SW480 (cell line): ENCODE data around the gene ERBB2.
"Not testable (repeated sequence)": the region's sequence is repeated elsewhere in the genome, so short reads cannot be mapped to it uniquely, and the experiment has no call there.

Experiments
- DNase-seq: peaks from one replicate; pipeline ENCODE4 v3.0.0-alpha.2; 2016; ENCODE audit warnings: low spot score

Gene ERBB2

DNA sequence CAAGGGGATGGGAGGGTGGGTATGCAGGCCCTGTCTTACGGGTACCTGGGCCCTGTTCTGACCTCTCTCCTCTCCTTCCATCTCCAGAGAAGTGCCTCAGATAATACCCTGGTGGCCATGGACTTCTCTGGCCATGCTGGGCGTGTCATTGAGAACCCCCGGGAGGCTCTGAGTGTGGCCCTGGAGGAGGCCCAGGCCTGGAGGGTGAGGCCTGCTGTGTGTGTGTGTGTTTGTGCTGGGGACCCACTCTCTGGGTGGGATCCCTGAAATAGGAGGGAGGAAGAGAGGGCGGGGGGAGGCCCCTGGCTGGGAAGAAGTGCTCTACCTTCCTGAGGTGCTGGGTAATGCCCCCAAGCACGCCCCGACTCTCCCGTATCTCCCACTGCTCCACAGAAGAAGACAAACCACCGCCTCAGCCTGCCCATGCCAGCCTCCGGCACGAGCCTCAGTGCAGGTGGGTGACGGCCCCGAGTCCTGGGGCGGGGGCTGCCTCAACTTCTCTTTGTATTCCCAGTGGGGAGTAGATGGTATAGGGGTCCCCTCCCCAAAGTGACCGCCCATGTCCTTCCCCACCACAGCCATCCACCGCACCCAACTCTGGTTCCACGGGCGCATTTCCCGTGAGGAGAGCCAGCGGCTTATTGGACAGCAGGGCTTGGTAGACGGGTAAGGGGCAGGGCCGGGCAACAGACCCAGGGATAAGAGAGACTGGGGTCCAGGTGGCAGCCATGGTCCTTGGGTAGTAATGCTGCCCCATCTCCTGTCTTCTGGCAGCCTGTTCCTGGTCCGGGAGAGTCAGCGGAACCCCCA is 45.7 kb downstream of the ERBB2 start:
- DNase-seq = no peak

DNA sequence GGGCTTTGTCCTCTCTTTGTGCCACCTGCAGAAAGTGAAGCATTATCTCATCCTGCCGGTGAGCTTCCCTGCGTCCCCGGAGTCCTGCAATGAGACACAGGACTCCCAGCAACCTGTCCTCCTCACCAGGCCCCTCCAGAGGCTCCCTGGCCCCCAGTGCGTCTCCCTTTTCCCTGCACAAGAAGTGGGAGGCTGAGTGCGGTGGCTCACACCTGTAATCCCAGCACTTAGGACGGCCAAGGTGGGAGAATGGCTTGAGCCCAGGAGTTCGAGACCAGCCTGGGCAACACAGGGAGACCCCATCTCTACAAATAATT is 46.2 kb downstream of the ERBB2 start:
- no peak for DNase-seq

DNA sequence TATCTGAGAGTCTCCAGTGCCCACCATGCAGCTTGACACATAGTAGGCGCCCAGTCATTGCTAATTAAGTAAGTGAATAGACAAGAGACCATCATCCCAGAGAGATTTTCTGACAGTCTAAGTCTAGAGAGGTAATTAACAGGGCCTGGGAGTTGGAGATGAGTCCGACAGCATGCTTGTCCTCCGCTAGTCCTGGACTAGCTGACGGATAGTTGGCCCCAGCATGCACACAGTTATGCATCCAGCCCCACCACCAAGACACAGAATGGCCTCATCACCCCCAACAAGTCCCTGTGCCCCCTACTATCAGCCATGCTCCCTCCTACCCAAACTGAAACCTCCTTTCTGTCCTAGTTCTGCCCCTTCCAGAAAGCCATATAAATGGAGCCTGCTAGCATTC is 47.9 kb downstream of the ERBB2 start:
- no peak for DNase-seq

DNA sequence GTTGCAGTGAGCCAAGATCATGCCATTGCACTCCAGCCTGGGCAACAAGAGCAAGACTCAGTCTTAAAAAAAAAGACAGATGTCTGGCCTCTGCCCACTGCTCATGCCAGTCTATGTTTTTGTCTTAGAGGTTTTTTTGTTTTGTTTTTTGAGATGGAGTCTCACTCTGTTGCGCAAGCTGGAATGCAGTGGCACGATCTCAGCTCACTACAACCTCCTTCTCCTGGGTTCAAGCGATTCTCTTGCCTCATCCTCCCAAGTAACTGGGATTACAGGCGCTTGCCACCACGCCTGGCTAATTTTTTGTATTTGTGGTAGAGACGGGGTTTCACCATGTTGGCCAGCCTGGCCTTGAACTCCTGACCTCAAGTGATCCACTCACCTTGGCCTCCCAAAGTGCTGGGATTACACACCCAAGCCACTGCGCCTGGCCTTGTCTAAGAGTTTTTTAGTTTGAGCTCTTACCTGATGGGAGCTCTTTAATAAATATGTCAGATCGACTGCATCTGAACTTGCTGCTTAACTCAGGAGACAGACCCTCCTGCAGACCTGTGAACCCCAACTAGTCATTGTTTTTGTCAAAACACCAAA is 48.7 kb downstream of the ERBB2 start:
- DNase-seq = not testable (repeated sequence)

DNA sequence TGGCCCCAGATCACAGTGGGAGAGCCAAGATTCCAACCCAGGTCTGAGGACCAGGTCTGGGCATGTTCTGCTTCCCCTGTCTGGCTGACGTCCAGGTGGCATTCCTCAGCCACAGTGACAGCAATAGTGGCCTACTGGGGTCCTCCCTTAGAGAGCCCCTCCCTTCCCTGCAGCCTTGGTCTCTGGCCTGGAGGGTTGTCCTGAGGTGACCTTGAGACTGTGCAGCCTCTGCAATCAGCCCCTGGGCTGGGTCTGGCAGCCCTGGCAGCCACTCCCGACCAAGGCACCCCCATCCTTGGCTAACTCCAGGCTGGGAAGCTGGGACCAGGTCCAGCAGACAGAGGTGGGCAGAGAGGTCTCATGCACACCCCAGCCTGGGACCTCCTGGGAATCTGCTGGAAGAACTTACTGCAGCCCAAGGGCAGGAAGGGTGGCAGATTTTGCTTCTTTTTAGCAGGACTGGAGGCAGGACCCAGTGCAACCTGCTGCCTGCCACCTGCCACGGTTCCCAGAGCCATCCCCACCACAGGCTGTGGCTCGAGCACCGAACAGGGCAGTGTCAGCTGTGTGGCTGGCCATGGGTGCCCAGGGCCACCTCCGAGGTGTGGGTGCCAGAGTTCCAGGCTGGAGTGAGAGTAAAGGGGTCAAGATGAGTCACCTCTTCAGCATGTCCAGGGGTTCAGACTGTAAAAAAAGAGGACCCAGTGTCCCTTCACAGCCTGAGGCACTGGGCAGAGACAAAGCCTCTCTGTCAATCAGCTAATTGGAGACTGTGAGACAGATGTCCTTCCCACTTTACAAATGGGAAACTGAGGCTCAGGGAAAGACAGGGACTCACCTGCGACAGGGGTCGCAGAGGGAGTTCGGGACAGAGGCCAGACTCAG is 50.5 kb downstream of the ERBB2 start:
- peak; percentile 22 for DNase-seq

DNA sequence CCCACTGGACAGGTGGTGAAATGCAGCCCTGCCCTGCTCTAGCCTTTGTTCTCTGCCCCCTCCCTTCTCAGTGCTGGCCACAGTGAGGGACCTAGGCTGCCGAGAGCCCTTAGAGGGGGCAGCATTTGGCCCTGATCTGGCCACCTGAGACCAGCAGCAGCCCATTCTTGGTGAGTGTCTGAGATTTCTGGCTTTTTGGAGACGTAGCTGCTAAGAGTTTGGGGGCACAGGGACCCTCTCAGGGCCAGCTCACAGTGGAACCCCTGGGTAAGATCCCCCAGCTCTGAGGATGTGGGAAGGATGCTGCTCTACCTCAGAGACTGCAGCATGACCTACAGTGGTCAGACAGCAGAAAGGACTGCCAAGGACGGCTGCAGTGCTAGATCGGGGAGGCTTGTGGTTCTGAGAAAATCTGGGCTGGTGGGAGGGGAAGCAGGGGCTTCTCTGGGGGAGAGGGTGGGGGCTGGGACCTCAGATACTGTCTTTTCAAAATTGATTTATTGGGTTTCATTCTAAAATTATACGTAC is 51.2 kb downstream of the ERBB2 start:
- no peak for DNase-seq

DNA sequence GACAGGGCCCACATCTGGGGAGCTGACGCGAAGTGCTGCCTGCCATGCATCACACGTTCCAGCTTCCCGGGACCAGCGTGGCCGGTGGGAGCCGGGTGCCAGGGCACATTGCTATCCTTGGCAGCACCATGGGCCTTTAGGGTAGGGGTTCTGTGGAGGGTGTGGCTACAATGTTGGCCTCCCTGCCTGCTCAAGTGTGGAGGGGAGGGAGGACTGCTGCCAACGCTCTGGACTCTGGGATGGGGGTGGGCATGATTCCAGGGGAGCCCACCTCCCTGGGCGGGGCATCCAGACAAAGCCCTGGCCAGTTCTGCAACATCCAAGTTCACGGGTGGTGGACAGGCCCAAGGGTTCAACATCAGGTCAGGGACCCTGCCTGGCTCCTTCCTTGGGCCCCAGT is 51.8 kb downstream of the ERBB2 start:
- DNase-seq = no peak

DNA sequence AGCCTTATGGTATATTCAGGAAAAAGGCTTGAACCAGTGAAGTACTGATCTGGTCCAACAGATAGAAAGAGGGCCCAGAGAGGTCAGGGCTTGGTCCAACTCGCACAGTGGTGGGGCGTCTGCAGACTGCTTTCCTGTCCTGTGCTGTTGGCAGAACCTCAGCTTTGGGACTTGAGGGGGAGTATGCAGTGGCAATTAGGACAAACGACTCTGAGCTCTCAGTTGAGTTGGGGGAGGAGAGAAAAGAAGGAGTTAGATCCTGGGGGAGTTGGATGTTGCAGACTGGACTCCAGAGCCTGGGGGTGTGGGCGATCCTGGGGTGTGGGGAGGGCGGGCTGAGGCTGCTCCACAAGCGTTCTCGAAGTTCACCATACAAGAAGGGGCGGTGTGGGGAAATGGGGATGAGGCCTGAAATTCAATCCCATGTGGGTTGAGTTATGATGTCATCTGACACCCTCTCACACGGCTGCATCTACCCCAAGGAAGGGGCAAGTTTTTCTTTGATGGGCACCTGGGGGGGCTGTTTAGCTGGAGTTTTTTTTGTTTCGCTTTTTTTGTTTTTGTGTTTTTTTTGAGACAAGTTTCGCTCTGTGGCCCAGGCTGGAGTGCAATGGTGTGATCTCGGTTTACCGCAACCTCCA is 52.5 kb downstream of the ERBB2 start:
- DNase-seq = no peak

DNA sequence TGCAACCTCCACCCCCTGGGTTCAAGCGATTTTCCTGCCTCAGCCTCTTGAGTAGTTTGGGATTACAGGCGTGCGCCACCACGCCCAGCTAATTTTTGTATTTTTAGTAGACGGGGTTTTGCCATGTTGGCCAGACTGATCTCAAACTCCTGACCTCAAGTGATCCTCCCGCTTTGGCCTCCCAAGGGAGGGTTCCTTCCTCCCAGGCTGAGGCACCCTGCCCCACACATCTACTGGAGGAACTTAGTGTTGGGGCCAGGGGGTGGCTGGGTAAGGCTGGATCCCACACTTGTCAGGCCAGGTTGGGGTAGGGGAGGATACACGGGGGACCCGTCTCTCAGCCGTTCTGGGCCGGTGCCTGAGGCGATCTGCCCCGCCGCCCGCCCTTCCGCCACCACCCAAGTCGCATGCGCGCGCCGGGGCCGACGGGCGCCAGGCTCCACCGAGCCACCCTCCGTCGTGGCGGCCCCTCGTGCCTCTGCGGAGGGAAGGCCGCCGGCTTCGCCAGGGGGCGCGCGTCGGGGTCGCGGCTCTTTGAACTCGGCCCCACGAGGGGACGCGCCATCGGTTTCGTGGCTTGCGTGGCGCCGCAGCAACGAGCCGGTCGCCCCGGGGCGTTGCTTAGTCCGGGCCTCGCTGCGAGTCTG is 53.8 kb downstream of the ERBB2 start:
- DNase-seq = no peak

DNA sequence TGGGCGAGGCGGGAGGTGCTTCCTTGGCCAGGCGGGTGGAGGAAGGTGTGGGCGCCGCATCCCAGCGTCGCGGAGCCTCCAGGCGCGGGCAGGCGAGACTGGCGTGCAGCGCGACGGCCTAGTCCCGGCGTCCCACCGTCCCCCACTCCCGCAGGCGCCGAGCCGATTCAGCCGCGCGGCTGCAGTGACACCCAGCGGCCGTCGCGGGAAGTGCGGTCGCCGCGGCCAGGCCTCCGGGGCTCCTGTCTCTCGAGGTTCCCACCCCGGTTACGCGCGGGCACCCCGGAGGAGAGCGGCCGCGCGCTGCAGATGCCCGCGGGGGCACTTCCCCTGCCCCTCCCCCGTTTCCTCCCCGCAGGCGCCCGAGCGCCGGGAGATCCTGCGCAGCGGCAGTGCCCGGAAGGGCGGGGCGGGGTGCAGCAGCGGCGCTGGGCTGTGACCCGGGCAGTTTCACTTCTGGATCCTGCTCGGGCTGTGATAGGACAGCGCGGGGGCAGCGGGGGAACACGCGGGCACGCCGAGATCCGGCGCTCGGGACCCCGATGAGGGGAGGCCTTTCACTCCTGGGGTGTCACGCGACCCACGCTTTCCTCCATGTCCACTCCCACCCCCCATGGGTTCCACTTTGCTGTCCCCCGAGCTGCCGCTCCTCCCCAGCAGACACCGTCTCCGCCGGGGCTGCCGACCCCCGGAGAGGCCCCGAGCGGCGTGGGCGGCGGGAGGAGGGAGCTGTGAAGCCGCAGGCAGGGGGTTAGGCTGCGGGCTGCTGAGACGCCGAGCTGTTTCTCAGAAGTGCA is 54.5 kb downstream of the ERBB2 start:
- peak; percentile 94 for DNase-seq

DNA sequence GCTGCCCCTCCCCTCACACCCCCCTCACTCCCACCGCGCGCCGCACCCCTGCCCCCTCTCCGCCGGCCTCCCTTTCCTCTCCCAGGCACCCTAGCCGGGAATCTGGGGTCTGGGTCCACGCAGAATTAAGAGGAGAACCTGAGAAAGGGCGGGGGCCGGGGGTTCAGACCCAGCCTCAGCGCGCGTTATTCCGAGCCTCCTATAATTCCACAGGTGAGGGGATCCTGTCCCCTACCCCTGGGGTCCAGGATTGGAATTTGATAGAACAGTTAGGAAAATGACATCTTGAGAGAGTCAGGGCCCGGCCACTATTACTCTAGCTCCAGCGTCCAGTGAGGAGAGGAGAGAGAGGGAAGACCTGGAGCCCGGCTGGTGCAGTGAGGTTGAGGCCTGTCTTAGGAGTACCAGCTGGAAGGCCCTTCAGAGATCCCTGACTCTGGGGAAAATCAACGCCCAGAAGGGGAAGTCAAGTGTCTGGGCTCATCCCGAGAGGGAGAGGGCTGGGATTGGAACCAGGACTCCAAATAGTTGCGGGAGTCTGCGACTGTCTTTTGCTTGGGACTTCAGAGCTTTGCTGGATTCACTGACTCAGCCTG is 55.2 kb downstream of the ERBB2 start:
- DNase-seq = no peak

DNA sequence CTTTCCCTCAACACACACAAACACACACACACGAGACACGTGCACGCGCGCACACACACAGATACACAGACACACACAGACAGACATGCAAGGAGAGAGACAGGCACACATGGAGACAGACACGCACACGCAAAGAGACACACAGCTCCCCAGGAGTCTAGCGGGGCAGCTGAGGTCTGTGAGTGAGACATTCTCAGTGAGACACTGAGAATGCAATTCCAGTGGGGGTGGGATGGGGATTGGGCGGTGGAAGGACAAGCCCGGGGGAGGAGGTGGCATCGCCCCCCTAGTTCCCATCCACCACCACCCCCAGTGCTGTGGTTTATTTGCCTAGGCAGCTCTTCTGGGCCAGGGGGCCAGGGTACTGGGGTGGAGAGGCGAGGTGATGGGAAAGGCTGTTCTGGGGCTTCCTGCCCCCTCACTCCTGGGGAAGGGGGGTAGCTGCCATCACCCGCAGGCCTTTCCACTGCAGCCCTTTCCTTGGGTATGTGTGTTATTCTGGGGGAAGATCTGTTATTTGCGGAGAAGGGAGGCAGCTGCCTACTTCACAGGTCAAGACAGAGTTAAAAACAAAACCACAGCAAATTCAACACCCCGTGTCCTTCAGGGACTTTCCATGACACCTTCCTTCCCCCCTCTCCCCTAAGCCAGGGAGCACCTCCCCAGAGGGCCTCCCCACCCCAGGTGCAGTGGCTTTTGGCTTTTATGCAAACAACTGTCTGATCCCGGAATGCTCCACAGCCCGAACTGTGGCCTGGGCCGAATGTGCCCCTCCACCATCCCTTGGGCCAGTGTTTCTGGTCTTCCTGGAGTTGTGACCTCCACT is 55.9 kb downstream of the ERBB2 start:
- no peak for DNase-seq

DNA sequence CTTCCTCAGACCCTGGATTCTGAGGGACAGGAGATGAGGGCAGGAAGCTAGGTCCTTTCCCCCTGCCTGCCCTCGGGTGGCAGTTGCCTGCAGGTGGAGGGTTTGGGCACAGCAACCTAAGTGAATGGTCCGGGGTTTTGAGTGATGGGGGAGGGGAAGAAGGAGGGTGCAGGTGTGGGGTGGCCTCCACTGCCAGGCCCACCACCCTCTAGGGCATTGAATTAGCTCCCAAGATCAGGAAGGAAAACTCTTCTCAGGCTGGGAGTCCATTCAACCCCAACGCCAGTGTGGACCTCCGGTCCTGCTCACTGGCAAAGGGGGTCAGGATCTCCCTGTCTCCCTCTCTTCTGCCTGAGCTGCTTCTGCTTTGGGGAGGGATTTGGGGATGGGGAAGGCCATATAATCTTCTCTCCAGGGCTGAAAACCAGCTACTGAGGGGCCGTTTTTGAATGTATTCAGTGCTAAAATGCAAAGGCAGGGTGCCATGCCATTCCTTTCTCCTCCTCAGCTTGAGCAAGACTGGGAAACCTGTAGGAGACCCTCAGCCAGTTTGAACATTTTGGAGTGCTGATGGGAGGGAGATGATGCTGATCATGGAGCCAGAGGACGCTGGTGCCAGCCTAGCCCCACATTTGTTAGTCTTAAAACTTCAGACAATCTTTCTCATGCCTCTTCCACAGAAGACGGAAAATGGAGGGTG is 56.7 kb downstream of the ERBB2 start:
- DNase-seq = no peak

DNA sequence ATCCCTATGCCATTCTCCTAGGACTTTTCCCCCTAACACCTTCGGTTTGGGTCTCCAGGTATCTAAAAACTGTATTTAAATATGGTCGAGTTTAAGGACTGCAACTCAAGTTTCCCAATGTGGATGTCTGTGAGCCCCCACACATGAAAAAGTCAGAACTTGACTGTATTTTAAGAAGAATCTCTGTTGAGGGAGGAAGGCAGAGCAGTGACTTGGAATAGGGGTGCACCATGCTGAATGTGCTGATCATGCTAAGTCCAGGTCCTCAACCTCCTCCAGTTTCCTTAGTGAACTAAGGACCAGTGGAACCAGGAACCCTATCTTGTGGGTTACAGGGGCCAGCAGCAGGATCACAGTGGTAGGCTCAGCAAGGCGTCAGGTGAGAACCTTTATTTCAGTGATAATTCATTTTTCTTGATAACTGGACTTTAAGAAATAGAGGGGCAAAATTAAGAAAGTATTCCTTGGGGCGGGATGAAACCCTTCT is 57.4 kb downstream of the ERBB2 start:
- DNase-seq = no peak

DNA sequence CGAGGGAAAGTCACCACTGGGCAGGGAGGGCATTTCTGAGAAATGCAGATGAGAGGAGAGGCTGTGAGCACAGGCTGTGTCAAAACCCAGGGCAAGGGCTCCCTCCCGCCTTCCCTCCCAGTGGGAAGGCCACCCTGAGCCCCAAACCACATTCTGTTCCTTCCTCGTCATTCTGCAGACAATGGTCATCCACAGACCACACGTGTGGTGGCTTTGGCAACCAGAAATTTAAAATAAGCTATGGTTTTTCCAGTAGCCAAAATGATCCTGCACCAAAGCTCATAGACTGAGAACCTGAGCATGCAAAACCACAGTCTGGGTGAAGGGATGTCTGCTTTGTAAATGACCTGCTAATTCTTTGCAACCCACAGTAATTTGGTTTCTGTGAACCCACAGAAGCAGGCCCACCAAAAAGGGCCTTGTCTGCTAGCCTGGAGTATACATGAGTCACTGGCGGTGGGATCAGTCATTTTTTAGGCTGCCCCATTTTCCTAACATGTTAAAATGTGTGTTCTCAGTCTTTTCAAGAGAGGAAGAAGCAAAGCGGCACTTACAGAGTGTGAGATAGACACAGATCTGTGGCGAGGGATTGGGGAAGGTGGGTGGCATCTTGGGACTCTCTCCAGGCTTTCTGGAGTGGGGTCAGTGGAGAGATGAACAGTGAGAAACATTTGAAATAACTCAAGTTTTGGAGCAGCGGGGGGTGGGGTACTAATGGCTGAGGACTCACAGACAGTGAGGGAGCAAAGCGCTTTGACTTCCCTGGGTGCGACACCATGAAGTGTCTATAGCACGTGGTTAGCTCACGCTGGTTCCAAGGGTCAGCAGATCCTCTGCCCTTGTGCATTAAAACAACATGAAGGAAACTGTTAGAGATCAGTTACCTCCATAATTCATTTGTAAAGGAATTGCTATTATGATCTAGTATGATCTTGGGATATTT is 58.3 kb downstream of the ERBB2 start:
- no peak for DNase-seq

DNA sequence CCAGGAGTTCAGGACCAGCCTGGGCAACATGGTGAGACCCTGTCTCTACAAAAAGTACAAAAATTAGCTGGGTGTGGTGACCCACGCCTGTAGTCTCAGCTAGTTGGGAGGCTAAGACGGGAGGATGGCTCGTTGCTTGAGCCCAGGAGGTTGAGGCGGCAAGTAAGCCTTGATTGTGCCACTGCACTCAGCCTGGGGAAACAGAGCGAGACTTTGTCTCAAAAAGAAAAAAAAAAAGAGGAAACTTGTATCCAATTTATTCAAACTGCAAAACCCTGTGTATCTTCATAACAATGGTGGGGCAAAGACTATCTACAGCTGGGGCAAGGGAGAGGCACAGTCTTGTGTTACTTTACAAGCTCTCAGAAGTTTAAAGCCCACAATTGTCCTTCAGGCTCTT is 59.3 kb downstream of the ERBB2 start:
- no peak for DNase-seq

DNA sequence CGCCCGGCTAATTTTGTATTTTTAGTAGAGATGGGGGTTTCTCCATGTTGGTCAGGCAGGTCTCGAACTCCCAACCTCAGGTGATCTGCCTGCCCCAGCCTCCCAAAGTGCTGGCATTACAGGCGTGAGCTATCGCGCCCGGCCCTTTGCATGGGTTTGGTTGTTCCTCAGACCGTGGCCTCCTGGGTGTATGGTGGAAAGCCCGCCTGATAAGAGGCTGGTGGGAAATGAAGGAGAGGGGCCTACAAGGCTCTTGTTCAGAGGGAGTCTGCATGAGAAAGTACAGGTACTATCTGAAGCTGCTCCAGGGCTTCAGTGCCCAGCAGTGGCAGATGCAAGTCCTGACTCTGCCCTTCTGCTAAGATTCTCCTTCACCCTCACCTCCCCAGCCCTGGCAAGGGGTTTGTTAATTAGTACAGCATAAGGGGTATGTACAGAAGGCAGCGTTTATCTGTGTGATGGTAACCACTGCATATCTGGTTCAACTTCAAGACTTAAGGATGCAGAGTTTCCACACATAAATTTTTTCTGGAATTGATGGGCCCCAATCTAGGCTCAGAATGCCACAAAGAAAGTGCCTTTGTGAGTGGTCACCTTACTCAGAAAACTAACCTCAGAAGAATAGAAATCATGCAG is 62.1 kb downstream of the ERBB2 start:
- no peak for DNase-seq
